Loucy (cell line): ENCODE data around the gene METAP1.

Experiments used
- CTCF ChIP-seq: fragments of 200-600 bp; sonication (generic); conservative IDR thresholded peaks from 2 replicates; pipeline ENCODE4 v1.5.1; 2014; ENCODE audit warnings: mild to moderate bottlenecking, antibody characterized with exemption, low read length
- EZH2phosphoT487 ChIP-seq: fragments of 200-600 bp; IDR thresholded peaks from 2 replicates; pipeline ENCODE4 v1.6.1; 2018; ENCODE audit warnings: antibody characterized with exemption, mild to moderate bottlenecking, moderate library complexity, borderline replicate concordance

- TF ChIP-seq CTCF (no peak), EZH2phosphoT487 (no peak)
Measured at GRCh38 chr4:98966926-98967325, 28.6 kb upstream of the METAP1 start.
